ENCODE measurements around the gene POM121.
"Not testable (repeated sequence)": the region's sequence is repeated elsewhere in the genome, so short reads cannot be mapped to it uniquely, and the experiment has no call there.

- not testable (repeated sequence) for TF ChIP-seq POLR2A, CTCF (IDR thresholded peaks at IDR 0.05)
Observed at GRCh38 chr7:72997887-72998468, 73.1 kb downstream of the POM121 start.

Data from stomach (tissue), 4 donors.